Measurements from ENCODE around the gene PRUNE2.

The PRUNE2 gene

DNA sequence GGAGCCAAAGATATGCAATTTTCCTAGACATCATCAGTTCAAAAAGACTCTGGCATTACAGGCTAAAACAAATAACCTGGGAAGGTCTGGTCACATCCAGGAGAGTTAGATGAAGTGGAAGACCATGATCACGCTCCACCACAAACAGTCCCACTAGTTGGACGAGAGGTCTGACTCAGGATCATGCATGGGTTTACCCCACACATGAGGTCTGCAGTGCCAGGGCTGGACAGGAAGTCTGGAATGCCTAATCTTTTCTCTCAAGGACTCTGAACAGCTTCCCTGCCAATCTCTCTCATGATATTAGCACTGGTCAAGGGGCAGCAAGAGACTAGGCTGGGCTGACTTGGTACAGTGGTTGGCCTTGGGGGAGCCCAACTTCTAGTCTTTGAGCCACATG is 7.1 kb downstream of the PRUNE2 start:
- DNase-seq (ENCODE audit: low spot score), result no peak

DNA sequence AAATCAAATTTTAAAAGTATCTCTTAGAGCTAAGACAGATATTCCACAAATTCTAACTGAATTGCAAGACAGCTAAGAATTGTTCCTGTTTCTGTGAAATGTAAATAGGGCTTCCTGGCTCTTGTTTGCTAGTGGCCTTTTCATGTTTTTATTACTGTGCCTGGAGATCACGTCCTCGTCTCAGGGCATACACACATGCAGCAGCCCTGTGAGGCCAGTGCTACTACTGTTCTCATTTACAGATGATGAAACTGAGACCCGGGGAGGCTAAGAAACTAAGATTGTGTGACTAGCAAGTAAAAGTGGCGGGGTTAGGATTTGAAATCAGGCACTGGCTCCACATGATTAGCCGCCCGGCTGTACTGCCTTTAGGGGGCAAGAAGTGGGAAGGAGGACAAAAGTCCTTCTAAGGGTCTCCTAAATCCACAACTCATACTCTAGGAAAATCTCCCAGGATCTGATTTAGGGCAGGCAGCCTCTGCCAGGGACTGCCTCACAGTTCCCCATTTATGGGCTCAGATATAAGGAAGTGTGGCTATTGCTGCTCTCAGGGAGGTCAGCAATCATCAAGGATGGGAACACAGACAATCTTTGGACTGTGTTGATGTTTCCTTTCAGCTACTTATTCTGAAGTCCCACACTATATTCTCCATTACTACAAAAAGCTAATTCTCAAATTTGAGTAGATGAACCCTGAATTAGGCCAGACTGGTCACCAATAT is 7.9 kb downstream of the PRUNE2 start:
- DNase-seq (ENCODE audit: low spot score), result no peak

DNA sequence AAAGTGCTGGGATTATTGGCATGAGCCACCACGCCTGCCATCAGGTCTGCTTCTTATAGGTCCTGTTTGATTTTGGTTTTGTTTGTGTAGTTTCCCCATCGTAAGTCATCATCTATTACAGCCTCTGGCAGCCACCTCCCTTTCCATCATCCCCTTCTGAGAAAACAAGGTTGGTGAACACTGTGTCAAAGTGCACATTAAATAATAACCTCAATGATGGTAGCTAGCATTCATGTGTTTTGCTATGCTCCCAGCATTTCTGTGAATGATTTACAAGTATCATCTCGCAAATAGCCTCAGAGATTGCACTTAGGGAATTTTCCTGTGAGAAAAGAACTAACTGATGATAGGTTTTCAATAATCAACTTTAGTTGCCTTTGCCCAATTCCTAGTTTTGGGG is 9.9 kb downstream of the PRUNE2 start:
- no peak for DNase-seq (ENCODE audit: low spot score)

DNA sequence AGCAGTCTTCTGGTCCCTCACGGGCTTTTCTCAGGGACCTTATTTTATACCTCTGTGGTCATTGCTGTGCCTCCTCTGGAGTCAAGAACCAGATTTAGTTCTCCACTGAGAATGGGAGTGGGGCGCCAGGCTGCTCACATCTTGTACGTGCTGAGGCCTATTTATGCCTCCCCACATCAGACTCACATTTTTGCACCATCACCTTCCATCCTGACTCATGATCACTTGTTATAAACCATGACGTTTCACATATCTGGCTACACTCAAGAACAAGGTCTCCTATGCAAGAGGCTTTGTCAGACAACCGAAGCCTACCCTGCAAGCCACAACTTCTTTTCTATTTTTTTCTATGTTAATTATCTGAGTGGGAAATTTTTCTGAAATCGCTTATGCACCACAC is 10.7 kb downstream of the PRUNE2 start:
- DNase-seq (ENCODE audit: low spot score), result no peak

DNA sequence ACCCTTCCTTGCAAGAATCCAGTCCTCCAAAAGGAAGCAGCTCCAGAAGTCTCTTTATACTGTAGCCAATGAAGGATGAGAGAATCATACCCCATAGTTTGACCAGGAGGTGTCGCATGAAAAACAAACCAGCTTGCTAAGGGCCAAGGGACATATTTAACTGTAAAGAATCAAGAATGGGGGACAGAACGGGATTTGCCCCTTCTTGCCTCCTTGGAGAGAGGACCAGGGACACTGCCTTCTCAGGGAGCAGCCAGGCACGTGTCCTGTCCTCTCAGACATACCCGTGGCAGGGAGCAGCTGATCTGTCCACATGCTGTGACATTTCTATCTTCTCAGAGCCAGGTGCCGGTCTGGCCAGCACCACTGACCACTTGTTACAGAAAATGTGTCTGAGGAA is 11.7 kb downstream of the PRUNE2 start:
- DNase-seq (ENCODE audit: low spot score), result peak; percentile 81

DNA sequence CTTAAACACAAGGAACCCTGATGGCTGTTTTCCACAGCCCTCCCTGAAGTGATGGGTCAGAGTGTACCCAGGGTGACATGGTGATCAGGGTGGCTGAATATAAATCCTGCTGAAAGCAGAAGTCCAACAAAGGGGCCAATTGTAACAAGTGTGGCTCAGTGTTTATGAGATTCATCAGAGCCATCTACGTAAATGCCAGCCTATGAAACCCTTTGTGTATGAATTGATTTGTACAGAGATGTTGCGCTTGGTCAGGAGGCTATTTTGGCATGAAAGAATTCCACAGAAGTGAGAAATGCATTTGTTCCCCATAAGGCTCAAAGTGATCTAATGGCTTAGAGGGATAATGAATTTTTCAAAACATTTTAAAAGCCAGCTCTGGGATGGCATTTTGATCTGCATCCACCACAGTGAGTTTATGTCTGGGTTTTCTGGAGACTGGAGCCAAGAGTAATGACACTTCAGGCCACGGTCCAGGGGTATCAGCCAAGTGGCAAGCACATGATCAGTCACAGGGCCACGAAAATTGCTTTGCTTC is 12.4 kb downstream of the PRUNE2 start:
- DNase-seq (ENCODE audit: low spot score), result peak; percentile 97

DNA sequence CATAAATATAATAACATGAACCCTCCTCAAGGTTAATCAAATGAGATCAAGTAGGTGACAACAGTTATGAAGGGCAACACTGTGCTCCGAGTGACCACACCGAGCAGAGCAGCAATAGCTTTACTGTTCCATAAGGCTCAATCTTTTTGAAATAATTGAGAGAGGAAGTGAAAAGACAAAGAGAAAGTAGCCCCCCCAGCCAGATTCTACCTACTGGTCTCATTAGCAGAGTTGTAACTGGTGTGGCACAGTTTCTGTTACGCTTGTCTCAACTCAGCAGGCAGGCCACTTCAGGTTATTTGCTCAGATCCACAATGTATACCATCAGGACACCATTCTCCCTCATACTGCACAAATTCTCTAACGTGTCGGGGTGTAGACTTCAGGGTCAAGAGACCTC is 14.0 kb downstream of the PRUNE2 start:
- no peak for DNase-seq (ENCODE audit: low spot score)

DNA sequence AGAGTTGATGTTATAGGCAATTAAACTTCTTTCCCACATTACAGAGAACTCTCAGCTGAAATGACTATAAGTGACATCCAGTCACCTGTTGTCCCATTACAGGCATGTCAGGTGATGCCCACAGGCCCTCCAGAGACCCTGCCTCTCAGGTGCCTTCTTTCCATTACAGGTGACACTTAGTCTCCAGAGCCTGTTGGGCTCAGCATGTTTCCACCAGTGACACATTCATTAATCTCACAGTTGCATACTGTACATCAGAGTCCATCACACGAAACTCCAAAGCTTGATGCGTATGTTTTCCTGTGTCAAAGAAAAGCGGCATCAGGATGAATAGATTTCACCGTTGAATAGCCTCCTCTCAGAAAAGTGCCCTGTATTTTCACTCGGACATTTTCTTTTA is 14.6 kb downstream of the PRUNE2 start:
- no peak for DNase-seq (ENCODE audit: low spot score)

DNA sequence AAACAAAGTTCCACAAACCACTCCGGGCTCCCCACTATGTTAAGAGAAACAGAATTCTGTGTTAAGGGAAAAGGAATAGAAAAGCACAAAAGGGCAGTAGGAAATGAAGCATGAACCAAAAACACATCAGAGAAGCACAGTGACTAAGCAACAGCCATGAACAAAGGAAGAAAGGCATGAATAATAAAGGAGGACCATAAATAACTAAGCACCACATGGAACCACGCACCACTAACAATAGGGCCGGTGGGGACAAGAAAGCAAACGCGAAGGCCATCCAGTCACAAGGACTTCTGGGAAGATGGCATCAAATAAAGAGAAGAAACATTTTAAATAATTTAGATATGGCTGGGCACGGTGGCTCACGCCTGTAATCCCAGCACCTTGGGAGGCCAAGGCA is 18.0 kb downstream of the PRUNE2 start:
- no peak for DNase-seq (ENCODE audit: low spot score)

DNA sequence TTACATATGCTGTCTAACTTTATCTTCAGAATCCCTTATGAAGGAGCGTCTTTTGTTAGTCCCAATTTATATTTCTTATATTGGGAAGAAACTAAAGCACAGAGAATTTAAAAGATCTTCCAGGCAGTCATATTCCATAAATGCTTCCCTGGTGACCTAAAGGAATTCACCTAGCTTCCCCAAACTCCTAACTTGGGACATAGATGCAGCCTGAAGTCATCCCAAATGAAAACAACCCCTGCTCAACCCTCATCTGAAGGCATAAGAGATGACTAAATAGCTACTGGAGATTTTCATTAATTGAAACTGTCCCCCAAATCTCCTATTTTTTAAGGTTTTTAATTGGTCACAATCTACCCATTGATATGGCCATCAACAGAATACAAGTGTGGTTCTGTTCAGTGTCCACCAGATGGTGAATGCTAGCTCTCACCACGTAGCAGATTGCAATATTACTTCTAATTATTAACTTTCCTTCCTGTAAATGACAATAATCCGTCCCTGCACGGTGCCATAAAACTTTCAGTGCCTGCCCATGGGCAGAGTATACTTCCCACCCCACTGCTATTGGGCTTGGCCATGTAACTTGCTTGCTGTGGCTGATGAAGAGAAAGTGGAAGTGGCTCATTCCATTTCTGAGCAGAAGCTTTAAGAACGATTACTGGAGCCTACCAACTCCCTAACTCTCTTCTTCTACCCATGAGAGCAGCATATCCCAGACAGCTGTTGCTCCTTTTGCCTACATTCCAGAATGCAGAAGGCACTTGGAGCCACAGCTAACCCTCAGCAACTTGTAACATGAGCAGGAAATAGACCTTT is 18.7 kb downstream of the PRUNE2 start:
- no peak for DNase-seq (ENCODE audit: low spot score)

DNA sequence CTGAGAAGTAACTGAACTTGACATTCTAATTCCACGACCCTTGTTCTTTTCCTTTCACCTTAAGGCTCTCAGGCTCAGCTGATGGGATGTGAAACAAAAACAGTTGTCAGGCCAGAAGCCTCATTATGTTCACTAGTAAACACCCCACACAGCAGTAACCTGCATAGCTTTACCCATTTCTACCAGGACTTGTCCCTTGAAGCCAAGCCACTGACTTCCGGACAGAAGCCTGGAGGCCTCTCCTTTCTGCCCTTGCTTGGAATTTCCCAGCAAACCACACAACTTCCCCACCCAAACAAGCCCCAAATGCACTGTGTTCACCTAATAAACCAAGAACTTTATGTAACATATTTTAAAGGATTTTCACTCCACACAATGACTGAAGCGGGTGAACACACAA is 19.6 kb downstream of the PRUNE2 start:
- DNase-seq (ENCODE audit: low spot score), result no peak

DNA sequence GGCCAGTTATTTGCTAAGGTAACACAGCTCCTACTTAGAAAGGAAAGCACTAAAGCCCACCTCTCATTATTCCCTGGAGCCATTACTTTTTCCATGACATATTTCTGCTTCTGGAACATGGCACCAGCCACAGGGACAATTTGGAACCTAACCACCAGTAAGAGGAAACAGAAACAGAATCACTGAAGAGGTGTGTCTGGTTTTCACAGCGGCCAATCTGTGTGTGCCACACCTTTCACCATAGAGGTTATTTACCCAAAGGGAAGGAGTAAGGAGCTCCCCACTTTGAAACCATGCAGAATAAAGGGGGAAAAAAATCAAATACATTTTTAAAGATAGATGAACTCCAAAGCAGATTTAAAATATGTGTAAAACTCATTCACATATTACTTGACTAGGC is 21.1 kb downstream of the PRUNE2 start:
- no peak for DNase-seq (ENCODE audit: low spot score)

DNA sequence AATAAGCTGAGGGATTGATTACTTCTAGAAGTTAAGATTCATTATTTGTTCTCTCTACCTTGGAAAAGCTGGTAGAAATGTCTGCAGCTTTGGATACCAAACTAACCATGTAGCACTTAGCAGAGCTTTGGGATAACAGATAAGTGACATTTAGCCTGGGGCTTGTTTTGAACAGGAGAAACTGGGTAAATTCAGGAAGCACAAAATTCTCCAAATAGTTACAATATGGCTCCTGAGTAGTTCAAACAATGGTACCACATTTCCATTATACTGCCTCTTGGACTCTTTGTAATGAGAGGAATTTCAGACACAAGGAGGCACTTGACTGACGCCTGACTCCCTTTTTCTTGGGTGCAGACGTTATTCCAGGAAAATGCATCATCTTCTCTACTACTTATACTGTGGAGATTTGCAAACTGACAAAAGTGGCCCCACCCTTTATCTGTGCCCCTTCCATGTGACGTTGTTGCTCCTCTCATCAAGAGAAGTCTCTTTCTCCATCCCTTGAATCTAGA is 22.5 kb downstream of the PRUNE2 start:
- no peak for DNase-seq (ENCODE audit: low spot score)

DNA sequence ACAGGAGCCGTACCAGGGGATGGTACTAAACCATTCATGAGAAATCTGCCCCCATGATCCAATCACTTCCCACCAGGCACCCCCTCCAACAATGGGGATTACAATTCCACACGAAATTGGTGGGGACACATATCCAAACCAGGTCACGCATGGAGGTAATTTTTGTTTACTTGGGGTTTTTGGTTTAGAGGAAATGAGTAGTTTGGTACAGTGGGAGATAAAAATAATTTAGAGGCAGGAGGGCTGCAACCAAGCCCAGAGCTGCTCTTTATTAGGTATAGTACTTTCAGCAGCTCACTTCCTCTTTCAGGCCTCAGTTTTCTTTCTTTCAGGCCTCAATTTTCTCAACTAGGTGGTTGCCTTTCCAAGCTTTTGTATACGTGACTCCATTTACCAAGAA is 23.2 kb downstream of the PRUNE2 start:
- no peak for DNase-seq (ENCODE audit: low spot score)

DNA sequence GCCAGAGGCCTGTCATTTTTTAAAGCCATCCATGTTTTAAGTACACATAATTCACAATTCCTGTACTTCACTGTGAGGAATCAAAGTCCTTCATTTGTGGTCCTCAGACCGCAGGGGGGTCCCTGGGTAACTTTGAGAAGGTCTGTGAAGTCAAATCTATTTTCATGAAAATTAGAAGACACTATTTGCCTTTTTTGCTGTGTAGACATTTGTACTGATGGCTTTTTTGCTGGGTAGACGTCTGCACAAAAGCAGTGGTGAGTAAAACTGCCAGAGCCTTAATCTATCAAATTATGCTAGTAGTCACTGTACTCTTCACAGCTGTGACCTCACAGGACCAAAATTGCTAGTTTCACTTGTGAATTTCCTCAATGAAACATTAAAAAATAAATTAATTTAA is 25.7 kb downstream of the PRUNE2 start:
- DNase-seq (ENCODE audit: low spot score), result no peak

DNA sequence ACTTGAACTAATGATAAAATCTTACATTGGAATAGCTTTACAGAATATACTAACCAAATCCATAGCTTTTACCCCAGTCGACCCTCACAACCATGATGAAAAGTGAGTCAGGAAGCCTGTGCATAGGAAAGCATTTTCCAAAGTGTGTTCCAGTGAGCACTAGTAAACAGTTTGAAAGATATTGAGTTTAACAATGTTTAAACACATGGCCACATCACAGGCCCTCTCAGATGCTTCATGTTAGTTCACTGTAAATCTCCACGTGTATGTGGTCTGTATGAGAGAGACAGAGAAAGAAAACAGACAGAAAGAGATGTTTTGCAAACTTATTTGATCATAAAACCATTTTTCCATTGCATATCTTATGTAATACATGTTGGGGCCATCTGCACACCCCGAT is 27.0 kb downstream of the PRUNE2 start:
- DNase-seq (ENCODE audit: low spot score), result no peak

DNA sequence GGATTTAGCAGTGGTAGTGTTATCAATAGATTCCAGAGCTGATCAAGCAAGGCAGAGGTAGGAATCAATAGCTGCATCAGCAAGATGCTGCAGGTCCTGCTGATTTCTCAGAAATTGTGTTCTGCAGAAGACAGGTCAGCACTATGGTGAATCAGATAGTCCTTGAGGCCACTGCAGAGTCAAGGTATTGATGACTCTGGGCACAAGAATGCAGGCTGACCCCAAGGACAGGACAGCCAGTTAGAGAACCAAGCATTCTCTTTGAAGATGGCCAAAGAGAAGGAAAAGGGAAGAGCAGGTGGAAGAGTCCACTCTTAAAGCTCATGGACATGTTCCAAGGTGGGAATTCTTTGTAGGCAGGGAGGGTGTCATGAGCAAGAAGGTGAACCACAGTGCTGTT is 28.0 kb downstream of the PRUNE2 start:
- no peak for DNase-seq (ENCODE audit: low spot score)

DNA sequence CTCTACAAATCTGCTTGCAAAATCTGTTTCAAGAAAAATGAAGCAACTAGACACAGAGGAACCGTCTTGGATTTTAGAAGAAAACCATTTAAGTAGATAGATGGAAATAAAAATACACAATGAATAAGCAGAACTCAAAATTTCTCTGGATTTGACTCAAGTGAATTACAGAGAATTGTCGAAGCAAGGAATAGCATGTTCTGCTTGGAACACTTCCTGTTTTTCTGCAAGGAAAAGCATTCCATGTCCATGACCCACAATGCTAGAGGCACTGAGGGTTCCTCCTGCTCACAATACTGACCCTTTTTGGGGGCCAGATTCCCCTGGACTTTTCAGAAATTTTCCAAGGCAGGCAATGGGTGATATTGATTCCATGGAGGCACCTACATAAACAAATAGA is 29.8 kb downstream of the PRUNE2 start:
- no peak for DNase-seq (ENCODE audit: low spot score)

DNA sequence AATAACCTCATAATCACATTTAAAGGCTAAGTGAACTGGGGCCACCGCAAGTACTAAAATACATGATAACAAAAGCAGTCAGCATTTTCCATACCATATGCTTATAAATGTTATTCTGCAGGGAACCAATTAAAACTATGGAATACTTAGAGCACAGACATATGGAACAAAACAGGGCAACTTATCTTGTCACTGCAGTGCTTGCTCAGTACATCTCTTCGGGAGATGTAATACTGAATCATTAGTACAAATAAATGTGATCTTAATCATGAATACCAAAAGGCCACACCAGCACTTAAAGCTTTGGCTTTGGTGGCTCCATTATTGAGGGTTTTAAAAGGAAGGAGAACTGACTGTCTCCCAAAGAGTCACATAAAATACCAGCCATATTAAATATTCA is 32.1 kb downstream of the PRUNE2 start:
- no peak for DNase-seq (ENCODE audit: low spot score)

DNA sequence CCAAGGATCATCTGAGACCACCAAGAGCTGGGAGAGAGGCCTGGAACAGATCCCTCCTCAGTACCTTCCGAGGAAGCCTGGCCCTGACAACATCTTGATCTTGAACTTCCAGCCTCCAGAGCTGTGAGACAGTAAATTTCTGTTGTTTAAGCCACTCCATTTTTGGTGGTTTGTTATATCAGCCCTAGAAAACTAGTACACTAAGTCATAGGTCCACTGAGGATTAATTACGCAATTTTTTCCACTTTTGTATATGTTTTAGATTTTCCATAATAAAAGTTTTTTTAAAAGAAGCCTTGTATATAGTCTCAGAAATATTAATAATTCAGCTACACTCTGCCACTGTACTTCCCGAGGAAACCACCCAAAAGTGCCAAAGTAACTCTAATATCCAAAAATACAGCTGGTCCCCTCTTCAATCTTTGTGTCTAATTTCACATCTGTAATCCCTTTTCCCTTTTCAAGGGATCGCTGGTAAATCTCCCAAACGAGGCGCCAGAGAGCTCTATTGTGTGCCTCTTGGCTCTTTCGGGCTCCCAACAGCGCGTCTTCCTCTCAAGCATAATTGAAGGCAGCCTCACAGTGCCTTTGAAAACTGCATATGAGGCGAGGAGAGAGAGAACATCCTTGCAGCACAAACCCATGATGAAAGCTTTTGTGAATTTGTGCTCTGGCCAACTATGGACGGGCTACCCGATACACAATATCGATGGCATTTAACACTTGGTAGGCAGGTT is 32.7 kb downstream of the PRUNE2 start:
- peak; percentile 88 for DNase-seq (ENCODE audit: low spot score)

DNA sequence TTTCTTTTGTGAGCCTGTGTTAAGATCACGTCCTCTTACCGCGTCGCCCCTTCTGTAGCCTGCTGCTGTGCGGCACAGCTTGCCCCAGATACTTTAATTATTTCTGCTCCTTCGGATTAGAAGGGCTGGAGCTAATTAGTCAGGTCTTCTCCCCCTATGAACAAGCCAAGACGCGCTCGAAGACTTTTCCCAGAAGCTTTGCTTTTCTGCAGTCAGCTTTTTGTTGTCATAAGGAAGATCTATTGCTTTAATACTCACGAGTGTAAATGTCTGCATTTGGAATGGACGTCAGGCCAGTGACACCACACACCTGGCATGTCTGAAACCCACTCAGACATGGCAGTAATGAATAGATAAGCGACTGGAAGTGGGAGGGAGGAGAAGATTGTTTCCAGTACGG is 37.0 kb downstream of the PRUNE2 start:
- DNase-seq (ENCODE audit: low spot score), result no peak

DNA sequence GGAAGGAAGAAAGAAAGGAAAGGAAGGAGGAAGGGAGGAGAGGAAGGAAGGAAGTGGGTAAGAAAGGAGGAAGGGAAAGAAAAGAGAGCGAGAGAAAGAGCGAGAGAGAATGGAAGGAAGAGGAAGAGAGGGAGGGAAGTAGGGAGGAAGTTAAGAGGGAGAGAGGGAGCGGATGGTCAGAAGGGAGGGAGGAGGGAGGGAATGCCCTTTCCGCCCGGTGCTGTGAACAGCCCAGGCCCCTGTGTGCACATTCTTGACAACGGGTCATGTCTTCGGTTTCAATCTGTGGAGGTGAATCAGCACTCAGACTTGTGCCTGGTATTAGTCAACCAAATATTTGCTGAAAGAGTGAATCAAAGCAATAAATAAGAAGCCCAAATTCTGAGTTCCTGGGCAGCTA is 39.2 kb downstream of the PRUNE2 start:
- DNase-seq (ENCODE audit: low spot score), result no peak

DNA sequence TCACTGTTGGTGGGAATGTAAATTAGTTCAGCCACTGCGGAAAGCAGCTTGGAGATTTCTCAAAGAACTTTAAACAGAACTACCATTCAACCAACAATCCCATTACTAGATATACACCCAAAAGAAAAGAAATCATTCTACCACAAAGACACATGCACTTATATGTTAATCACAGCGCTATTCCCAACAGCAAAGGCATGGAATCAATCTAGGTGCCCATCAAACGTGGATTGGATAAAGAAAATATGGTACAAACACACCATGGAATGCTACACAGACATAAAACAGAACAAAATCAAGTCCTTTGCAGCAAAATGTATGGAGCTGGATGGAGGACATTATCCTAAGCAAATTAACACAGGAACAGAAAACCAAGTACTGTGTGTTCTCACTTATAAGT is 42.1 kb downstream of the PRUNE2 start:
- DNase-seq (ENCODE audit: low spot score), result no peak

All from globus pallidus (tissue), 1 donor.